SKM-1 treated with dmso at 0.1 percent for 144 hours (cell line): ENCODE results near the gene DNER.
"Not testable (repeated sequence)": the region's sequence is repeated elsewhere in the genome, so short reads cannot be mapped to it uniquely, and the experiment has no call there.

Experiments
- DNase-seq: peaks from one replicate; lab custom pipeline; 2025; ENCODE audit not compliant: unreplicated experiment; lab: John Stamatoyannopoulos, UW

Gene DNER

DNA sequence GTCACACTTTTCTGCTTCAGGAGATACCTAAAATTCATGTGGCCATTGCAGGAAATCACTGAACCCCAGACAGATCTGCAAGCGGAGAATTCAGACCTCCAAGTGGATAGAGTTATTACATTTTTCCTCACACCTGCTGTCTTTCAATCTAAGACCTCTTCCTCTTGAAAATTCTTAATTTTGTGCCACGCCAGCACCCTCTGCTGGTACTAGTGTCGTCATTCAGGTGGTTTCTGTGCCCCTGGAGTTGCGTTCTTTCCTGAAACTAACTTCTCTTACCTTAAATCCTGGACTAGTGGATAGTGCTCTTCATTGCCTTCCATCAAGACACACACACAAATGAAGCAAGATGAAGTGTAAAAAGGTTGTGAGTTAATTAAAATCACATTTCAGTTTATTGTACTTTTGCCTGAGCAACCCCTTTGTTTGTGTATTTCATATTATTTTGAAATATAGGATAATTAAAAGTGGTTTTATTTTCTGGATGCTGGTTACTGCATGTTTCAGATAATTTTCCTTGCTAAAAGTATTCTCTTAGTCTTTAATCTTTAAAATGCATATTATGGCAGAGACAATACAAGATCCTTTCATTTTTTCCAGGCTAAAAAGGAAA, 1.6 kb upstream of the DNER start:
- peak; percentile 46 for DNase-seq

- DNase-seq, result peak; percentile 18
Measured at GRCh38 chr2:229714736-229715541, 584 bp upstream of the DNER start.

DNA sequence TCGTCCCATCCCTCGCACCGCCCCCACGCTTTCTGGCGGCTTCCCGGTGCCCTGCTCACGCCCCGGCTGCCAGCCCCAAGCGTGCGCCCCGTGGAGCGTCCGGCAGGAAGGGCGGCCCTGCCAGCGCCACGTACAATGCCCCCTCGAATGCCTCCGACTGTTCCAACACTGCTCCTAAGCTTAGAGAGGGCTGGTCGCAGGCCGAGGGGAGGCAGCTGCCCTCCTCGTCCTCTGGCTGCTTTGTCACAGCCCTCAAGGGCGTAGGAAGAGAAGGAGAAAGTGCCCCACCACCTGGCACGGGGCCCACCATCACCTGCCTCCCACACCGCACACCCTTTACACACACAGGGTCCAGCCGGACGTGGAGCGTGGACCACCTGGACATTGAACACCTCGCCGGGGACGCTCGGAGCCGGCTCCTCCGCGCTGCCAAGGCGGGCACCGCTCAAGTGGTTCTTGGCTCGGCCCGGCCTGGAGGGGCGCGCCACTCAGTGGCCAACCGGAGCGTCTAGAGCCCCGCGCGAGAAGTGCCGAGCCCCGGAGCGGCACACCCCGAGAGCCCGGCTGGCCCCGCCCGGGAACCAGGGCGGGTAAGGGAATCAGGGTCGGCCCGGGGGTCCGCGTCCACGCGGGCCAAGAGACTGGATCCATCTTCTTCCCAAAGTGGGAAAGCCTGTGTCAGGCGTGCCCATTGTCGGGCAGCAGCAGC, 830 bp downstream of the DNER start:
- DNase-seq, result no peak

DNA sequence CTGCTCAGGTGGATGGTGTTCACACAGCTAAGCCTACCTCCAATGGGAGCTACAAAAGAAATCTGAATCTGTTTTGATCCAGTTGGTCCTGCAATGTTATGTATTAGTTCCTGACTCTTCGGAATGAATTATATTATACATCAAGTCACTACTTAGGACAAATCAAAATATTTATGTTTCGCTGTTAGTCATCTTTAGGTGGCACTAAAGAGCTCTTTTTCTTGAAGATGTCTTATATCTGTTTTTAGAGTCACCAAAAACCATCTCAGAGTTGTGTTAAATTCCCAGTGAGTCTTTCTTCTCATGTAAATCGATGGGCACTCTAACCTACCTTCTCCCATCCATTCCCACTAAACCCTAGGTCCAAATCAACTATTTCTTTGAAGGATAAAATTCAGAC, 2.2 kb downstream of the DNER start:
- DNase-seq, result no peak

GRCh38 chr2:229708335-229708734, 6.0 kb downstream of the DNER start:
- DNase-seq, result no peak

GRCh38 chr2:229703909-229704630, 10.3 kb downstream of the DNER start:
- DNase-seq, result no peak

- no peak for DNase-seq
Measured at GRCh38 chr2:229701716-229702115, 12.6 kb downstream of the DNER start.

- DNase-seq, result no peak
Measured at GRCh38 chr2:229701062-229701461, 13.3 kb downstream of the DNER start.

DNA sequence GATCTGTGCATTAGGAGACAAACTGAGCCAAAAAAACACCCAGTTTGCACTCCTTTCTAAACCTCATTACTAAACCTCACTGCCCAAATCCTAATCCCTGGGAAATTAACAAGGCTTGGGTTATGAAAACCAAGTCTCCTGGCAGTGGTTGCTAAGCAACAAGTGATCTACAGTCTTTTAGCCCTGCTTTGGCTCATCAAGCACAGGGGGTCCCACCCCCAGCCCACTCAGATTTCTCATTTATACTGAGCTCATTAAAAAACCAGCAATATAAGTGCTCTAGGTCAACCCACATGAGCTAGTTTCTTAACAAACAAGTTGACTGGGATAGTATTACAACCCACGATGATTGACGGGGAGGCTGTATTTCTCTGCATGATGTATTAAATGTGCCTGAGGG, 18.4 kb downstream of the DNER start:
- DNase-seq, result no peak

GRCh38 chr2:229693845-229694244, 20.5 kb downstream of the DNER start:
- not testable (repeated sequence) for DNase-seq

- DNase-seq, result no peak
Measured at GRCh38 chr2:229691631-229692030, 22.7 kb downstream of the DNER start.

DNA sequence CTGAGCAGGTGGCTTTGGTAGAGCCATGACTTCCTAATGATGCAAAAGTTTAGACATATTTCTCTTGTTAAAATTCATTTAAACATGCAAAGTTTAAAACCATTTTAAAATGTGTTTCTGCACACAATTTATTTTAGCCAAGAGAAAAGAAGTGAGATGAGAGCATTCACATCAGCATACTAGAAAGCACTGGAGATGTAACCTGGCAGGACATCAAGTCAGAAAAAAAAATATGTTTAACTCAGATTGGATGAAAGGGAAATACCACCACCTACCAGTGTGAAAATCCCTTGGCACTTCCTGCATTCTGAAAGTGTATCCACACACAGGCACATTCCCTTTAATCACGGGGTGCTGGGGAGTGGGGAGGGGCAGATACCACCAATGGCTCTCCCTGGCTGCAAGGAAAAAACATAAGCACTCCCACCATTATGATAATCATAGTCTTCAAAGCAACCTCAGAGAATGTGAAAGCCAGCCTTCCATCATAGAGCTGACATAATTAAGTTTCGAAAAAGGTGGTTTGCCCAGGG, 25.0 kb downstream of the DNER start:
- DNase-seq, result no peak

GRCh38 chr2:229688141-229688540, 26.2 kb downstream of the DNER start:
- no peak for DNase-seq

- no peak for DNase-seq
Measured at GRCh38 chr2:229686122-229686919, 28.0 kb downstream of the DNER start.

DNA sequence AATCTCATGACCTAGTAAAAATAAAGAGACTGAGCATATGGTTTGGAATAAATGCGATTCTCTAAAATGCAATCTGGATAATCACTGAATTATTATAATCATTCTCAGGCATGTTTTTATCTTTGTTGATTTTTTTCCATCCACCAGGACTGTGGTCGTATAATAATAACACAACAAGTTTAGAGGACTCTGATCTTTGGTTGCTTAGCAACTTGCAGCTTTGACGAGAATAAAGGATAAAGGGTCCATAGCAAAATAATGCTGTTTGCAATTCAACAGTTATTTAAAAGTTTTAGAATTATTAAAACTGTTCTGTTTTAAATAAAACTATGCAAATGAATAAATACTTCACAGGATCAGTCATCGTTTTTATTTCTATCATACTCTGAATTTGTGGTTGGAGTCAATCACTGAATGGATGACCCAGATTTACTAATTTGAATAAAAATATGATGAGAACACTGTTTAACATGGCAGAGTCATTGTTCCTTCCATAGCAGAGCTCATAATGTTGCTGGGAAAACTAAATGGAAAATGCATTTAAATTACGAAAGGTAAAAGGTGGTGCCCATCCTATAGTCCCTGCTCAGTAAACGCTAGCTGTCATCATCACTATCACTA, 29.3 kb downstream of the DNER start:
- no peak for DNase-seq

- no peak for DNase-seq
Measured at GRCh38 chr2:229679393-229680125, 34.8 kb downstream of the DNER start.

DNA sequence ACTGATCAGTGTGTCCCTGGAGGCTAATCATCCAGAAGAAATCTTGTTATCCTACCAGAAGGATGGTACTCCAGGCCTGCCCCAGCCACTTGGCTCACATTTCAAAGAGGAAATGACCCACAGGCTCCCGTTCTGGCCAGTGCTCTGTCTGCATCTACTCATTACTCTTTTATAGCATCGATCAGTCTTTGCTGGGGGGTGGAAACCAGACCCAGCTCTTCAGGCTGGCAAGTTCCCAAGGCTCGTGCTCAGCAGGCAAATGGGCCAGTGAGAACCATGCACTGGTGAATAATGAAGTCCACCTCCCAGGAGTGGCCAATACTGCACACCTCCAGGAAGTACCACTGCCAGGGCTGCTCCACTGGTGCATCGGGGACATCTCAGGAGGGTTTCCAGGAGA, 38.8 kb downstream of the DNER start:
- DNase-seq, result no peak

DNA sequence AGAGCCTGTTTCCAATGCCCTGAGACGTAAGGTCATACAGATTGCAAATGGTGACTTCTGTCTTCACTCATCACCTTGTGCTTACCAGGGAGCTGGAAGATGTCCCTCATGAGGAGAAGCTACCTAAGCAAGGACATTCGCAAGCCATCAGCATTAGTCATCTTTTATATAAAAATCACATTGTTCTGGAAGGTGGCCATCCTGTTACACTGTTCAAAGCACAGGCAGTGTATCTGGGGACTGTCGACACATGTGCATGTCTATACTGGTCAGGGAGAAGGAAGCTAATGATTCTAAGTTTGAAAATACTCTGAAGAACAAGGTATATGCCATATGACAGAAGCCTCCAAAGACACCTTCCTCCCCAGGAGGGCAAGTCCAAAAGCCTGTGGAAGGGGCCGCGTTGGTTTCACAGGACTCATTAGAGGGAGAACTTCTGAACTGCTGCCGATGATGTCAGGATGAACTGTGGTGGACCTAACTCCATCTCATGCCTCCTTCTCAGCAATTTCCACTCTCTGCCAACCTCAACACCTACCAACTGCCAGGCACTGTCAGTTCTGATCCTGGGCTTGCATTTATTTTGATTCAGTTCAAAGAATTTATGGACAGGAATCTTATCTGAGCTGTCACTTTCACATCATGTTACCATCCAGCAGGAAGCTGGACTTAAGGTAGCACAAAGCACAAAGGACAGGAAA, 39.4 kb downstream of the DNER start:
- DNase-seq, result no peak

DNA sequence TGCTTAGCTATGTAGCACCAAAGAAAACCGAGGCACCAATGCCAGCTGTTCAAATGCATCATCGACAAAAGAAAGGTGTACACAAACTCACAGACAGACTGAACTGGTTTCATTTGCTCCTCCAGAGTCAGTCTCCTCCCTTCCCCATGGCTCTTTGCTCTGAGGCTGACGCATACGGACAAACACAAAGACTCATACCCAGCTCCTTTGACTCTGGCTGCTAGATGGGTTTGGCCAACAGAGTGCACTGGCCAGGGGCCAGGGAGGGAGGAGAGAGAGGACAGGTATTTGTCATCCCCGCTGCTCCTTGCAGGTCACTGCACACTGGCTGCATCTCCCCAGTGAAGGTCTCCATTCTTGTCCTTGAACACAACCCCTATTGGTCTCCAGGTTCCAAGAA, 40.7 kb downstream of the DNER start:
- DNase-seq, result no peak
